HCT116 (cell line): ENCODE measurements around the gene CLIC4. TPM values are rescaled to one million over a fixed set of nuclear protein-coding genes. Genes with fewer than 3 reads are reported as not detected.

ENCODE experiments used
- ATAC-seq: fragments of 200-7000 bp; cut with Tn5 transposase; 2 replicates; pipeline ENCODE4 v1.9.1; 2020; ENCODE audit warnings: mild to moderate bottlenecking, moderate library complexity
- BruUV-seq: library from RNA; stranded (reverse); fragments of 400-500 nt; replicated peaks from 2 replicates; lab custom pipeline; 2021; lab: Mats Ljungman, UMichigan
- CTCF ChIA-PET: fragments of 300-600 bp; sonication (Branson Sonifier 250); formaldehyde crosslinking; loops from one replicate; lab custom pipeline; 2021; ENCODE audit warnings: antibody characterized with exemption; lab: Charles Lee
- POLR2A ChIA-PET: fragments of 300-600, 350-600 bp; sonication (Branson Sonifier 250); formaldehyde crosslinking; loops from one replicate; lab custom pipeline; 2021; ENCODE audit warnings: antibody characterized with exemption; lab: Charles Lee
- RAD21 ChIA-PET, 2 experiments: fragments of 300-600 bp; sonication (Branson Sonifier 250); formaldehyde crosslinking; loops; one replicate each; lab custom pipeline; 2023; ENCODE audit warnings: low total read pairs in 2 of 2; ENCODE audit not compliant: uncharacterized antibody in 2 of 2, unreplicated experiment in 2 of 2, low non-redundant PET in 1 of 2; lab: Charles Lee
- DNase-seq: peaks from one replicate; pipeline ENCODE4 v3.0.0-alpha.2; 2010; ENCODE audit warnings: low read depth, low spot score
- H2AFZ ChIP-seq: fragments of 200-600 bp; shearing (Covaris generic), sonication (generic); 2 replicates; pipeline ENCODE4 v1.6.1; 2017; ENCODE audit warnings: low read depth, mixed run types, mixed read lengths, antibody characterized with exemption, low read length; ENCODE audit not compliant: poor library complexity, severe bottlenecking
- H3K27ac ChIP-seq: 2 replicates; pipeline ENCODE4 v1.5.1; 2012; ENCODE audit warnings: low read depth, low read length
- H3K27me3 ChIP-seq: fragments of 200-600 bp; sonication (generic); 2 replicates; pipeline ENCODE4 v1.6.1; 2016; ENCODE audit warnings: mixed run types, low read length, mixed read lengths; ENCODE audit not compliant: insufficient read depth
- H3K36me3 ChIP-seq, 2 experiments: fragments of 200-500 bp in 1 of 2; fragments of 200-600 bp in 1 of 2; sonication (Bioruptor generic) in 1 of 2; sonication (generic) in 1 of 2; 2 replicates each; pipeline versions ENCODE4 v1.5.1 to v1.6.1; 2014 to 2016; ENCODE audit warnings: low read length in 2 of 2, inconsistent platforms in 1 of 2, mixed read lengths in 1 of 2, mixed run types in 1 of 2; ENCODE audit not compliant: insufficient read depth in 2 of 2, control insufficient read depth in 1 of 2
- H3K4me1 ChIP-seq, 2 experiments: fragments of 200-600 bp in 1 of 2; sonication (generic) in 1 of 2; 2 replicates each; pipeline versions ENCODE4 v1.5.1 to v1.6.1; 2012 to 2017; ENCODE audit warnings: low read length in 2 of 2, inconsistent platforms in 1 of 2, mild to moderate bottlenecking in 1 of 2, mixed read lengths in 1 of 2, mixed run types in 1 of 2, moderate library complexity in 1 of 2; ENCODE audit not compliant: insufficient read depth in 2 of 2, control insufficient read depth in 1 of 2
- H3K4me2 ChIP-seq: fragments of 200-600 bp; sonication (generic); 2 replicates; pipeline ENCODE4 v1.6.1; 2017; ENCODE audit warnings: mixed run types, low read length, mixed read lengths
- H3K4me3 ChIP-seq, 2 experiments: fragments of 200-600 bp in 1 of 2; sonication (generic) in 1 of 2; replicated peaks in 1 of 2; 2 replicates each; pipeline ENCODE4 v1.5.1; 2011 to 2016; ENCODE audit warnings: low read length in 2 of 2, control low read depth in 1 of 2, low read depth in 1 of 2, mild to moderate bottlenecking in 1 of 2, mixed read lengths in 1 of 2, mixed run types in 1 of 2
- H3K79me2 ChIP-seq: fragments of 200-600 bp; sonication (generic); 2 replicates; pipeline ENCODE4 v1.6.1; 2017; ENCODE audit warnings: mild to moderate bottlenecking, mixed run types, low read length, moderate library complexity, mixed read lengths; ENCODE audit not compliant: insufficient read depth
- H3K9ac ChIP-seq: fragments of 200-600 bp; sonication (generic); 2 replicates; pipeline ENCODE4 v1.6.1; 2016; ENCODE audit warnings: low read length, mixed read lengths
- H3K9me2 ChIP-seq: fragments of 200-600 bp; sonication (generic), shearing (Covaris generic); 2 replicates; pipeline ENCODE4 v1.6.1; 2017; ENCODE audit warnings: mixed run types, mild to moderate bottlenecking, moderate library complexity; ENCODE audit not compliant: insufficient read depth
- H3K9me3 ChIP-seq, 2 experiments: fragments of 200-500 bp in 1 of 2; fragments of 200-600 bp in 1 of 2; sonication (Bioruptor generic) in 1 of 2; sonication (generic) in 1 of 2; 2 replicates each; pipeline ENCODE4 v1.6.1; 2014 to 2017; ENCODE audit warnings: low read length in 2 of 2, mixed read lengths in 2 of 2, inconsistent platforms in 1 of 2, low read depth in 1 of 2, mild to moderate bottlenecking in 1 of 2, mixed run types in 1 of 2, moderate library complexity in 1 of 2; ENCODE audit not compliant: control insufficient read depth in 1 of 2, insufficient read depth in 1 of 2
- H4K20me1 ChIP-seq: fragments of 200-600 bp; sonication (generic), shearing (Covaris generic); 2 replicates; pipeline ENCODE4 v1.6.1; 2017; ENCODE audit warnings: mixed run types, mild to moderate bottlenecking, moderate library complexity; ENCODE audit not compliant: insufficient read depth
- CBX3 ChIP-seq: IDR thresholded peaks from 2 replicates; pipeline ENCODE4 v1.6.1; 2012; ENCODE audit warnings: low read depth
- CEBPB ChIP-seq: IDR thresholded peaks from 2 replicates; pipeline ENCODE4 v1.6.1; 2012; ENCODE audit warnings: low read depth
- EGR1 ChIP-seq: IDR thresholded peaks from 2 replicates; pipeline ENCODE4 v1.6.1; 2012; ENCODE audit warnings: low read depth
- ELF1 ChIP-seq: IDR thresholded peaks from 2 replicates; pipeline ENCODE4 v1.6.1; 2012; ENCODE audit warnings: low read depth, borderline replicate concordance
- EZH2 ChIP-seq: fragments of 200-600 bp; sonication (generic); IDR thresholded peaks from 2 replicates; pipeline ENCODE4 v1.6.1; 2017; ENCODE audit warnings: antibody characterized with exemption, mixed run types
- EZH2phosphoT487 ChIP-seq: fragments of 200-600 bp; IDR thresholded peaks from 2 replicates; pipeline ENCODE4 v1.6.1; 2018; ENCODE audit warnings: antibody characterized with exemption, borderline replicate concordance
- FOSL1 ChIP-seq: IDR thresholded peaks from 2 replicates; pipeline ENCODE4 v1.6.1; 2012; ENCODE audit warnings: low read depth
- JUND ChIP-seq: IDR thresholded peaks from 2 replicates; pipeline ENCODE4 v1.6.1; 2012
- POLR2AphosphoS5 ChIP-seq: IDR thresholded peaks from 2 replicates; pipeline ENCODE4 v1.6.1; 2011; ENCODE audit warnings: mild to moderate bottlenecking, low read depth, low read length, moderate library complexity
- RAD21 ChIP-seq: IDR thresholded peaks from 2 replicates; pipeline ENCODE4 v1.6.1; 2012; ENCODE audit warnings: low read depth, mild to moderate bottlenecking
- SIN3A ChIP-seq: IDR thresholded peaks from 2 replicates; pipeline ENCODE4 v1.6.1; 2012; ENCODE audit warnings: low read depth
- SP1 ChIP-seq: IDR thresholded peaks from 2 replicates; pipeline ENCODE4 v1.6.1; 2012; ENCODE audit warnings: low read depth
- SRF ChIP-seq: IDR thresholded peaks from 2 replicates; pipeline ENCODE4 v1.6.1; 2012; ENCODE audit warnings: low read depth
- YY1 ChIP-seq: IDR thresholded peaks from 2 replicates; pipeline ENCODE4 v1.6.1; 2011; ENCODE audit warnings: low read length, low read depth, moderate library complexity, mild to moderate bottlenecking; ENCODE audit not compliant: insufficient replicate concordance; ENCODE audit errors: extremely low read depth
- ZFX ChIP-seq: fragments of 450-650 bp; IDR thresholded peaks from 2 replicates; pipeline ENCODE4 v1.6.1; 2017
- ZNF274 ChIP-seq: fragments of 200-500 bp; sonication (Bioruptor generic); IDR thresholded peaks from 2 replicates; pipeline ENCODE4 v1.6.1; 2014; ENCODE audit warnings: mild to moderate bottlenecking, low read depth, low read length, inconsistent platforms
- intact Hi-C: fragments of 100-400 bp; cut with micrococcal nuclease; formaldehyde crosslinking; loops from 2 replicates; pipeline ENCODE4 v1.10.0; 2022
- total RNA-seq: library from RNA; stranded (reverse); gene quantifications from one replicate; pipeline ENCODE4 v1.2.1, GENCODE V29; 2021; ENCODE audit not compliant: unreplicated experiment
- TF ChIP-seq, protein P1 (sequence below): IDR thresholded peaks from 2 replicates; pipeline ENCODE4 v1.6.1; 2012
- TF ChIP-seq, protein P2 (sequence below): IDR thresholded peaks from 2 replicates; pipeline ENCODE4 v1.6.1; 2012; ENCODE audit warnings: low read depth
- TF ChIP-seq, protein P3 (sequence below), 3 experiments: fragments of 200-600 bp in 1 of 3; sonication (generic) in 1 of 3; IDR thresholded peaks in 2 of 3; conservative IDR thresholded peaks in 1 of 3; 2 replicates each; pipeline ENCODE4 v1.5.1; 2012 to 2017; ENCODE audit warnings: low read depth in 2 of 3, low read length in 2 of 3, antibody characterized with exemption in 1 of 3, borderline replicate concordance in 1 of 3, control low read depth in 1 of 3, mild to moderate bottlenecking in 1 of 3, mixed read lengths in 1 of 3, mixed run types in 1 of 3, moderate library complexity in 1 of 3; ENCODE audit not compliant: insufficient read depth in 1 of 3

Gene CLIC4
- total RNA-seq, 1 experiment from 2014 or later, result 77.2 TPM

DNA sequence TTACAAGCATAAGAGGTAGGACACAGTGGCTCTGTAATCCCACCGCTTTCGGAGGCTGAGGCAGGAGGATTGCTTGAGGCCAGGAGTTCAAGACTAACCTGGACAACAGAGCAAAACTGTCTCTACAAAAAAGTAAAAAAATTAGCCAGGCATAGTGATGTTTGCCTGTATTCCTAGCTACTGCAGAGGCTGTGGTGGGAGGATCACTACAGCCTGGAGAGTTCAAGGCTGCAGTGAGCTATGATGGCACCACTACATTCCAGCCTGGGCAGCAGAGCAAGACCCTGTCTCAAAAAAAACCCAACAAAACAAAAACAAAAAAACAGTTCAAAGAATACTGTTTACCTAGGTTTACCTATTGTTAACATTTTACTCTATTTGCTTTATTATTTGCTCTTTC, 37.4 kb downstream of the CLIC4 start:
- Histone ChIP-seq H3K9me2 (no peaks in the 10 kb centered on the region), H3K27ac (no peak overlapping the region), H3K9me3 (no peaks in the 10 kb centered on the region), H3K36me3 (no peaks in the 10 kb centered on the region), H3K9ac (no peak overlapping the region), H4K20me1 (no peaks in the 10 kb centered on the region), H3K4me2 (no peak overlapping the region), H3K4me1 (no peaks in the 10 kb centered on the region), H3K4me3 (no peak overlapping the region), H2AFZ (no peak overlapping the region), H3K79me2 (no peaks in the 10 kb centered on the region; the same call in 1 of the 2 replicates), H3K27me3 (no peaks in the 10 kb centered on the region)
- intact Hi-C loops, result no loop called here
- RAD21 ChIA-PET, result no interaction called here
- ATAC-seq, result no peak
- BruUV-seq, result no TSS peak
- CTCF ChIA-PET, result no interaction called here
- POLR2A ChIA-PET, result no interaction called here
- no peak for TF ChIP-seq EZH2phosphoT487
- TF ChIP-seq EZH2, result no peak
- TF ChIP-seq FOSL1, result no peak
- TF ChIP-seq, protein P1, sequence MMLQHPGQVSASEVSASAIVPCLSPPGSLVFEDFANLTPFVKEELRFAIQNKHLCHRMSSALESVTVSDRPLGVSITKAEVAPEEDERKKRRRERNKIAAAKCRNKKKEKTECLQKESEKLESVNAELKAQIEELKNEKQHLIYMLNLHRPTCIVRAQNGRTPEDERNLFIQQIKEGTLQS, result no peak
- TF ChIP-seq SP1, result no peak
- no peak for TF ChIP-seq SIN3A
- TF ChIP-seq, protein P2, sequence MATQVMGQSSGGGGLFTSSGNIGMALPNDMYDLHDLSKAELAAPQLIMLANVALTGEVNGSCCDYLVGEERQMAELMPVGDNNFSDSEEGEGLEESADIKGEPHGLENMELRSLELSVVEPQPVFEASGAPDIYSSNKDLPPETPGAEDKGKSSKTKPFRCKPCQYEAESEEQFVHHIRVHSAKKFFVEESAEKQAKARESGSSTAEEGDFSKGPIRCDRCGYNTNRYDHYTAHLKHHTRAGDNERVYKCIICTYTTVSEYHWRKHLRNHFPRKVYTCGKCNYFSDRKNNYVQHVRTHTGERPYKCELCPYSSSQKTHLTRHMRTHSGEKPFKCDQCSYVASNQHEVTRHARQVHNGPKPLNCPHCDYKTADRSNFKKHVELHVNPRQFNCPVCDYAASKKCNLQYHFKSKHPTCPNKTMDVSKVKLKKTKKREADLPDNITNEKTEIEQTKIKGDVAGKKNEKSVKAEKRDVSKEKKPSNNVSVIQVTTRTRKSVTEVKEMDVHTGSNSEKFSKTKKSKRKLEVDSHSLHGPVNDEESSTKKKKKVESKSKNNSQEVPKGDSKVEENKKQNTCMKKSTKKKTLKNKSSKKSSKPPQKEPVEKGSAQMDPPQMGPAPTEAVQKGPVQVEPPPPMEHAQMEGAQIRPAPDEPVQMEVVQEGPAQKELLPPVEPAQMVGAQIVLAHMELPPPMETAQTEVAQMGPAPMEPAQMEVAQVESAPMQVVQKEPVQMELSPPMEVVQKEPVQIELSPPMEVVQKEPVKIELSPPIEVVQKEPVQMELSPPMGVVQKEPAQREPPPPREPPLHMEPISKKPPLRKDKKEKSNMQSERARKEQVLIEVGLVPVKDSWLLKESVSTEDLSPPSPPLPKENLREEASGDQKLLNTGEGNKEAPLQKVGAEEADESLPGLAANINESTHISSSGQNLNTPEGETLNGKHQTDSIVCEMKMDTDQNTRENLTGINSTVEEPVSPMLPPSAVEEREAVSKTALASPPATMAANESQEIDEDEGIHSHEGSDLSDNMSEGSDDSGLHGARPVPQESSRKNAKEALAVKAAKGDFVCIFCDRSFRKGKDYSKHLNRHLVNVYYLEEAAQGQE, result no peak
- no peak for TF ChIP-seq ZFX
- no peak for TF ChIP-seq JUND
- no peak for TF ChIP-seq CEBPB
- no peak for TF ChIP-seq CBX3
- no peak for TF ChIP-seq SRF
- TF ChIP-seq EGR1, result no peak
- TF ChIP-seq, protein P3, sequence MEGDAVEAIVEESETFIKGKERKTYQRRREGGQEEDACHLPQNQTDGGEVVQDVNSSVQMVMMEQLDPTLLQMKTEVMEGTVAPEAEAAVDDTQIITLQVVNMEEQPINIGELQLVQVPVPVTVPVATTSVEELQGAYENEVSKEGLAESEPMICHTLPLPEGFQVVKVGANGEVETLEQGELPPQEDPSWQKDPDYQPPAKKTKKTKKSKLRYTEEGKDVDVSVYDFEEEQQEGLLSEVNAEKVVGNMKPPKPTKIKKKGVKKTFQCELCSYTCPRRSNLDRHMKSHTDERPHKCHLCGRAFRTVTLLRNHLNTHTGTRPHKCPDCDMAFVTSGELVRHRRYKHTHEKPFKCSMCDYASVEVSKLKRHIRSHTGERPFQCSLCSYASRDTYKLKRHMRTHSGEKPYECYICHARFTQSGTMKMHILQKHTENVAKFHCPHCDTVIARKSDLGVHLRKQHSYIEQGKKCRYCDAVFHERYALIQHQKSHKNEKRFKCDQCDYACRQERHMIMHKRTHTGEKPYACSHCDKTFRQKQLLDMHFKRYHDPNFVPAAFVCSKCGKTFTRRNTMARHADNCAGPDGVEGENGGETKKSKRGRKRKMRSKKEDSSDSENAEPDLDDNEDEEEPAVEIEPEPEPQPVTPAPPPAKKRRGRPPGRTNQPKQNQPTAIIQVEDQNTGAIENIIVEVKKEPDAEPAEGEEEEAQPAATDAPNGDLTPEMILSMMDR (IDR thresholded peaks at IDR 0.05 in 2 of 3, conservative IDR thresholded peaks at IDR 0.05 in 1 of 3; ENCODE audit: borderline replicate concordance in 1 of 3, insufficient read depth in 1 of 3, low read depth in 2 of 3, low read length in 2 of 3), result no peak
- TF ChIP-seq ELF1, result no peak
- no peak for TF ChIP-seq ZNF274
- TF ChIP-seq YY1, result no peak
- no peak for TF ChIP-seq POLR2AphosphoS5
- no peak for TF ChIP-seq RAD21
- no peak for DNase-seq
